Astrocyte (in vitro differentiated cells and primary cell): ENCODE measurements around the gene ERMARD. TPM values are rescaled to one million over a fixed set of nuclear protein-coding genes. Genes with fewer than 3 reads are reported as not detected.

Experiments used
- DNase-seq: peaks from one replicate; pipeline ENCODE4 v3.0.0-alpha.2; 2010; ENCODE audit warnings: low read depth
- FAIRE-seq: peaks from 2 replicates; lab custom pipeline; 2011; peaks lifted over from hg19 to GRCh38; lab: Jason Lieb, UNC
- H2AFZ ChIP-seq: 2 replicates; pipeline ENCODE4 v1.6.0; 2012; ENCODE audit warnings: low read depth, low read length, inconsistent platforms
- H3K27ac ChIP-seq: 2 replicates; pipeline ENCODE4 v1.5.1; 2011; ENCODE audit warnings: low read depth, low read length, inconsistent platforms
- H3K27me3 ChIP-seq: 2 replicates; pipeline ENCODE4 v1.6.0; 2011; ENCODE audit warnings: low read length, inconsistent platforms; ENCODE audit not compliant: insufficient read depth
- H3K36me3 ChIP-seq: 2 replicates; pipeline ENCODE4 v1.5.1; 2011; ENCODE audit warnings: low read length, inconsistent platforms; ENCODE audit not compliant: insufficient read depth
- H3K4me1 ChIP-seq: 2 replicates; pipeline ENCODE4 v1.5.1; 2011; ENCODE audit warnings: low read length, inconsistent platforms; ENCODE audit not compliant: insufficient read depth
- H3K4me2 ChIP-seq: 2 replicates; pipeline ENCODE4 v1.6.0; 2012; ENCODE audit warnings: low read length, inconsistent platforms
- H3K4me3 ChIP-seq: 2 replicates; pipeline ENCODE4 v1.5.1; 2011; ENCODE audit warnings: low read depth, mild to moderate bottlenecking, low read length, inconsistent platforms; ENCODE audit not compliant: insufficient read depth
- H3K79me2 ChIP-seq: 2 replicates; pipeline ENCODE4 v1.6.0; 2012; ENCODE audit warnings: mild to moderate bottlenecking, low read length, inconsistent platforms; ENCODE audit not compliant: insufficient read depth
- H3K9ac ChIP-seq: 2 replicates; pipeline ENCODE4 v1.6.0; 2012; ENCODE audit warnings: mild to moderate bottlenecking, low read length, inconsistent platforms
- H3K9me3 ChIP-seq: 2 replicates; pipeline ENCODE4 v1.5.1; 2012; ENCODE audit warnings: low read depth, mild to moderate bottlenecking, low read length, inconsistent platforms; ENCODE audit not compliant: insufficient read depth
- H4K20me1 ChIP-seq: 2 replicates; pipeline ENCODE4 v1.6.0; 2012; ENCODE audit warnings: low read length, inconsistent platforms; ENCODE audit not compliant: insufficient read depth
- H3K27ac Mint-ChIP-seq: one replicate; pipeline ENCODE4 v1.8.0; 2021; ENCODE audit warnings: mild to moderate bottlenecking, mixed read lengths; ENCODE audit not compliant: unreplicated experiment
- H3K27me3 Mint-ChIP-seq: one replicate; pipeline ENCODE4 v1.8.0; 2021; ENCODE audit warnings: low read depth, mixed read lengths; ENCODE audit not compliant: unreplicated experiment
- H3K36me3 Mint-ChIP-seq: one replicate; pipeline ENCODE4 v1.8.0; 2021; ENCODE audit warnings: low read depth, mixed read lengths; ENCODE audit not compliant: unreplicated experiment
- H3K4me1 Mint-ChIP-seq: one replicate; pipeline ENCODE4 v1.8.0; 2021; ENCODE audit warnings: low read depth, mixed read lengths; ENCODE audit not compliant: unreplicated experiment
- H3K4me3 Mint-ChIP-seq: one replicate; pipeline ENCODE4 v1.8.0; 2021; ENCODE audit warnings: mild to moderate bottlenecking, moderate library complexity, mixed read lengths; ENCODE audit not compliant: unreplicated experiment
- H3K9me3 Mint-ChIP-seq: one replicate; pipeline ENCODE4 v1.8.0; 2021; ENCODE audit warnings: mild to moderate bottlenecking, mixed read lengths; ENCODE audit not compliant: unreplicated experiment
- CTCF ChIP-seq: IDR thresholded peaks from 2 replicates; pipeline ENCODE4 v1.5.1; 2011; ENCODE audit warnings: low read depth, mild to moderate bottlenecking, inconsistent platforms, low read length, moderate library complexity; ENCODE audit not compliant: insufficient read depth
- EZH2 ChIP-seq: IDR thresholded peaks from 2 replicates; pipeline ENCODE4 v1.6.1; 2012; ENCODE audit warnings: mild to moderate bottlenecking, low read length, inconsistent platforms; ENCODE audit not compliant: insufficient read depth
- total RNA-seq: library from RNA; stranded (reverse); gene quantifications from 2 replicates; pipeline ENCODE4 v1.2.1, GENCODE V29; 2021

The ERMARD gene
- total RNA-seq, 1 donor from 2014 or later: 13.1 TPM

- peak overlapping the region; percentile 92 for H3K27ac Mint-ChIP-seq
- peak overlapping the region; percentile 93 for H2AFZ ChIP-seq
- H3K36me3 ChIP-seq: no peaks in the 10 kb centered on the region
- peaks cover 26% of the 10 kb centered on the region for H3K4me1 ChIP-seq
- no peaks in the 10 kb centered on the region for H3K36me3 Mint-ChIP-seq
- peak overlapping the region; percentile 73 for H3K27ac ChIP-seq
- peaks cover 6% of the 10 kb centered on the region for H3K4me1 Mint-ChIP-seq
- peaks cover 19% of the 10 kb centered on the region for H3K79me2 ChIP-seq
- no peaks in the 10 kb centered on the region for H3K27me3 ChIP-seq
- H4K20me1 ChIP-seq: peaks cover 19% of the 10 kb centered on the region
- DNase-seq (peak; percentile 69), FAIRE-seq (no peak)
- TF ChIP-seq CTCF: no peak
- TF ChIP-seq EZH2: no peak
- H3K27me3 Mint-ChIP-seq: peaks cover 2% of the 10 kb centered on the region
- peak overlapping the region; percentile 71 for H3K4me3 ChIP-seq
- H3K9me3 ChIP-seq: no peaks in the 10 kb centered on the region
- peak overlapping the region; percentile 84 for H3K9ac ChIP-seq
- H3K4me2 ChIP-seq: peak overlapping the region; percentile 92
- H3K9me3 Mint-ChIP-seq: no peaks in the 10 kb centered on the region
- peak overlapping the region; percentile 90 for H3K4me3 Mint-ChIP-seq
Observed at GRCh38 chr6:169725125-169726048, 26.0 kb upstream of the ERMARD start.

- FAIRE-seq: no peak
- H3K27ac Mint-ChIP-seq: no peak overlapping the region
Observed at GRCh38 chr6:169726049-169726400, 25.4 kb upstream of the ERMARD start.

More at GRCh38 chr6:169726049-169726400, 25.4 kb upstream of the ERMARD start:
- Histone ChIP-seq H3K79me2 (peaks cover 12% of the 10 kb centered on the region), H3K4me2 (no peak overlapping the region), H3K27ac (no peak overlapping the region), H3K36me3 (no peaks in the 10 kb centered on the region), H3K9ac (no peak overlapping the region), H3K4me3 (no peak overlapping the region), H3K9me3 (no peaks in the 10 kb centered on the region), H3K27me3 (no peaks in the 10 kb centered on the region), H3K4me1 (peaks cover 26% of the 10 kb centered on the region), H2AFZ (no peak overlapping the region), H4K20me1 (peaks cover 18% of the 10 kb centered on the region)
- H3K4me3 Mint-ChIP-seq: peak overlapping the region; percentile 90
- TF ChIP-seq CTCF (no peak), EZH2 (no peak)
- H3K9me3 Mint-ChIP-seq: no peaks in the 10 kb centered on the region
- H3K36me3 Mint-ChIP-seq: no peaks in the 10 kb centered on the region
- no peak for DNase-seq
- peaks cover 6% of the 10 kb centered on the region for H3K4me1 Mint-ChIP-seq
- peaks cover 5% of the 10 kb centered on the region for H3K27me3 Mint-ChIP-seq
